K562 (cell line): ENCODE measurements around the gene GPNMB. TPM values are rescaled to one million over a fixed set of nuclear protein-coding genes. Genes with fewer than 3 reads are reported as not detected.

Source experiments
- FOXP1 ChIP-seq: sonication (generic); formaldehyde crosslinking; IDR thresholded peaks from 2 replicates; pipeline ENCODE4 v1.8.0; 2022; ENCODE audit warnings: mild to moderate bottlenecking, missing genetic modification reagents
- IRF2 ChIP-seq: sonication (generic); formaldehyde crosslinking; IDR thresholded peaks from 2 replicates; pipeline ENCODE4 v1.8.1; 2022; ENCODE audit warnings: mild to moderate bottlenecking, missing genetic modification reagents
- NFIC ChIP-seq: fragments of 450-650 bp; IDR thresholded peaks from 2 replicates; pipeline ENCODE4 v1.6.1; 2017; ENCODE audit warnings: mild to moderate bottlenecking, inconsistent platforms
- NR2C1 ChIP-seq, 2 experiments: fragments of 450-650 bp; IDR thresholded peaks; 2 replicates each; pipeline ENCODE4 v1.6.1; 2017; ENCODE audit warnings: mild to moderate bottlenecking in 2 of 2, antibody characterized with exemption in 1 of 2, inconsistent platforms in 1 of 2, missing compliant biosample characterization in 1 of 2, missing genetic modification characterization in 1 of 2
- POLR3A ChIP-seq: IDR thresholded peaks from 2 replicates; pipeline ENCODE4 v1.6.1; 2011; ENCODE audit warnings: borderline replicate concordance, mild to moderate bottlenecking, moderate library complexity; ENCODE audit not compliant: insufficient read length, insufficient read depth; ENCODE audit errors: extremely low read depth
- RFX1 ChIP-seq: fragments of 450-650 bp; IDR thresholded peaks from 2 replicates; pipeline ENCODE4 v1.6.1; 2016; ENCODE audit warnings: mild to moderate bottlenecking, moderate library complexity
- SAFB ChIP-seq: fragments of 200-400 bp; formaldehyde crosslinking; IDR thresholded peaks from 2 replicates; pipeline ENCODE4 v1.6.1; 2017; ENCODE audit warnings: low read depth, low read length, borderline replicate concordance
- SIRT6 ChIP-seq: IDR thresholded peaks from one replicate; pipeline ENCODE4 v1.6.1; 2012; ENCODE audit warnings: low read depth, mild to moderate bottlenecking, control low read depth, inconsistent platforms, low read length, moderate library complexity
- SOX6 ChIP-seq: fragments of 450-650 bp; IDR thresholded peaks from 2 replicates; pipeline ENCODE4 v1.6.1; 2014; ENCODE audit warnings: mild to moderate bottlenecking
- U2AF1 ChIP-seq: fragments of 200-400 bp; formaldehyde crosslinking; optimal IDR thresholded peaks from 2 replicates; pipeline ENCODE3; 2017; ENCODE audit warnings: mild to moderate bottlenecking, low read depth, low read length, moderate library complexity
- XRCC5 ChIP-seq: fragments of 200-400 bp; formaldehyde crosslinking; IDR thresholded peaks from 2 replicates; pipeline ENCODE4 v1.6.1; 2017; ENCODE audit warnings: low read depth, mild to moderate bottlenecking, low read length
- ZBTB7A ChIP-seq: IDR thresholded peaks from 2 replicates; pipeline ENCODE4 v1.6.1; 2011; ENCODE audit warnings: low read depth, mild to moderate bottlenecking, low read length, moderate library complexity, borderline replicate concordance; ENCODE audit not compliant: control insufficient read depth
- ZFP36 ChIP-seq: fragments of 150-350 bp; IDR thresholded peaks from 2 replicates; pipeline ENCODE4 v1.6.1; 2018; ENCODE audit warnings: low read length, low read depth; ENCODE audit not compliant: partially characterized antibody
- ZKSCAN8 ChIP-seq: fragments of 200-800 bp; sonication (Bioruptor generic); IDR thresholded peaks from 2 replicates; pipeline ENCODE4 v1.6.1; 2016; ENCODE audit warnings: missing genetic modification characterization, missing compliant biosample characterization
- ZNF311 ChIP-seq: fragments of 250-450 bp; sonication (Bioruptor Pico); IDR thresholded peaks from 2 replicates; pipeline ENCODE4 v1.4.0; 2020; ENCODE audit warnings: mild to moderate bottlenecking, moderate library complexity
- polyA plus RNA-seq, 8 experiments: library from polyadenylated mRNA; depleted of rRNA in 4 of 8; stranded (reverse) in 5 of 8; unstranded in 3 of 8; fragments of >200 nt; fragmentation: Nextera tagmentation in 2 of 8; fragmentation: Illumina TruSeq in 1 of 8; extraction: Ambion mirVana in 2 of 8; extraction: Trizol in 1 of 8; gene quantifications; 2 replicates each; pipeline versions ENCODE4 v1.2.1 to v1.2.3, GENCODE V29; 2011 to 2014; ENCODE audit warnings: inconsistent platforms in 1 of 8, missing spikeins in 1 of 8
- total RNA-seq, 7 experiments: library from RNA; depleted of rRNA in 6 of 7; stranded (reverse); fragments of >200 nt in 6 of 7; fragmentation: Illumina TruSeq in 2 of 7; extraction: Trizol in 2 of 7; gene quantifications; 2 replicates each; pipeline versions ENCODE4 v1.2.1 to v1.2.3, GENCODE V29; 2011 to 2021; ENCODE audit warnings: low replicate concordance in 1 of 7
- TF ChIP-seq, protein P1 (sequence below): fragments of 250-450 bp; sonication (Bioruptor Pico); IDR thresholded peaks from 2 replicates; pipeline ENCODE4 v1.4.0; 2020; ENCODE audit warnings: mild to moderate bottlenecking, moderate library complexity
- TF ChIP-seq, protein P2 (sequence below): sonication (generic); formaldehyde crosslinking; IDR thresholded peaks from 2 replicates; pipeline ENCODE4 v1.8.0; 2023; ENCODE audit warnings: mild to moderate bottlenecking, missing genetic modification reagents
- TF ChIP-seq, protein P3 (sequence below), 3 experiments: fragments of 200-800 bp in 1 of 3; fragments of 250-450 bp in 1 of 3; fragments of 450-650 bp in 1 of 3; sonication (Bioruptor Pico) in 1 of 3; sonication (Bioruptor generic) in 1 of 3; formaldehyde crosslinking in 1 of 3; IDR thresholded peaks; 2 replicates each; pipeline versions ENCODE4 v1.6.1 to v1.8.0; 2016 to 2022; ENCODE audit warnings: mild to moderate bottlenecking in 2 of 3, missing genetic modification characterization in 2 of 3, missing compliant biosample characterization in 1 of 3, moderate library complexity in 1 of 3

Gene GPNMB
- total and polyA plus RNA-seq, 9 of the 15 experiments (the other 6 are each of a cell fraction or from before 2014, with no cell fraction given) = 0.15 to 0.72 (median 0.33) TPM

DNA sequence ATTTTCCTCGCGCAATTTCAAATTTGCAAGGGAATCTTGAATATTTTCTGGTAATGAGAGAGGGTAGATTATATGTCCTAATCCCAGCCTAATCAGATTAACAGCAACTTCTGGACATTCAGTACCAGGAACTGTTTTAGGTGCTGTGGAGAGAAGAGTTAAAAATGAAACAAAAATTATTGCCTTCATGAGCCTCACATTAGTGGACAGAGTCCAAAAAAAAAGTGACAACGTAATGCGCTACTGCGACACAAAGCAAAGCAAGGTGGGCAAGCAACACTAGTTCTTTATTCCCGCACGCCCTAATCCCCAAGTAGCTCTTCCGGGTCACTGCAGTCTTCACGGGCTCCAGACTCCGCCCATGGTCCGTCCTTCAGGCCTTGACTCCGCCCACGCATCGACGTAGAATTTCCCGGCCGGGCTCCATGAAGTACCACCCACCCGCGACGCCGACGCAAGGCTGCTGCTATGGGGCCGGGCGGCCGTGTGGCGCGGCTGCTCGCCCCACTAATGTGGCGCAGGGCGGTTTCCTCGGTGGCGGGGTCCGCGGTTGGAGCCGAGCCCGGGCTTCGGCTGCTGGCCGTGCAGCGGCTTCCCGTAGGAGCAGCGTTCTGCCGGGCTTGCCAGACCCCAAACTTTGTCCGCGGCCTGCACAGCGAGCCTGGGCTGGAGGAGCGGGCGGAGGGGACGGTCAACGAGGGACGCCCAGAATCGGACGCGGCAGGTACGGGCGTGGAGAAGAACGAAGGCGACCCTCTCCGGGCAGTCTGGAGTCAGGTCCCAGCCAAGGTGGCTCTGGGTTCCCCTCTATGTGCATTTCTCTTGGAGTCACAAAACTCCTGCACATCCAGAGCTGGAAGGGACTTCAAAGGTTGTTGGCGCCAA is 52.6 kb downstream of the GPNMB start, which contains the start of gene MALSU1 (continued):
- TF ChIP-seq, protein P1, sequence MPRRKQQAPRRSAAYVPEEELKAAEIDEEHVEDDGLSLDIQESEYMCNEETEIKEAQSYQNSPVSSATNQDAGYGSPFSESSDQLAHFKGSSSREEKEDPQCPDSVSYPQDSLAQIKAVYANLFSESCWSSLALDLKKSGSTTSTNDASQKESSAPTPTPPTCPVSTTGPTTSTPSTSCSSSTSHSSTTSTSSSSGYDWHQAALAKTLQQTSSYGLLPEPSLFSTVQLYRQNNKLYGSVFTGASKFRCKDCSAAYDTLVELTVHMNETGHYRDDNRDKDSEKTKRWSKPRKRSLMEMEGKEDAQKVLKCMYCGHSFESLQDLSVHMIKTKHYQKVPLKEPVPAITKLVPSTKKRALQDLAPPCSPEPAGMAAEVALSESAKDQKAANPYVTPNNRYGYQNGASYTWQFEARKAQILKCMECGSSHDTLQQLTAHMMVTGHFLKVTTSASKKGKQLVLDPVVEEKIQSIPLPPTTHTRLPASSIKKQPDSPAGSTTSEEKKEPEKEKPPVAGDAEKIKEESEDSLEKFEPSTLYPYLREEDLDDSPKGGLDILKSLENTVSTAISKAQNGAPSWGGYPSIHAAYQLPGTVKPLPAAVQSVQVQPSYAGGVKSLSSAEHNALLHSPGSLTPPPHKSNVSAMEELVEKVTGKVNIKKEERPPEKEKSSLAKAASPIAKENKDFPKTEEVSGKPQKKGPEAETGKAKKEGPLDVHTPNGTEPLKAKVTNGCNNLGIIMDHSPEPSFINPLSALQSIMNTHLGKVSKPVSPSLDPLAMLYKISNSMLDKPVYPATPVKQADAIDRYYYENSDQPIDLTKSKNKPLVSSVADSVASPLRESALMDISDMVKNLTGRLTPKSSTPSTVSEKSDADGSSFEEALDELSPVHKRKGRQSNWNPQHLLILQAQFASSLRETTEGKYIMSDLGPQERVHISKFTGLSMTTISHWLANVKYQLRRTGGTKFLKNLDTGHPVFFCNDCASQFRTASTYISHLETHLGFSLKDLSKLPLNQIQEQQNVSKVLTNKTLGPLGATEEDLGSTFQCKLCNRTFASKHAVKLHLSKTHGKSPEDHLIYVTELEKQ = no peak
- TF ChIP-seq SOX6 (peak; percentile 43; the same call in 1 of the 2 replicates), ZNF311 (CRISPR knock-in tag) (no peak), RFX1 (peak; percentile 48), NFIC (no peak; the same call in 1 of the 2 replicates), SIRT6 (no peak), ZKSCAN8 (CRISPR knock-in tag) (0 out of 2 replicates have a peak, but pooled peaks have one; percentile 51), IRF2 (CRISPR knock-in tag) (no peak), FOXP1 (CRISPR knock-in tag) (0 out of 2 replicates have a peak, but pooled peaks have one; percentile 31), ZFP36 (no peak), SAFB (peak; percentile 84), U2AF1 (peak; percentile 74), NR2C1 (IDR thresholded peaks at IDR 0.05) (peak; percentile 98), NR2C1 (tag; IDR thresholded peaks at IDR 0.05) (peak; percentile 98), XRCC5 (no peak), ZBTB7A (peak; percentile 41; the same call in 1 of the 2 replicates), POLR3A (no peak)
- TF ChIP-seq, protein P2, sequence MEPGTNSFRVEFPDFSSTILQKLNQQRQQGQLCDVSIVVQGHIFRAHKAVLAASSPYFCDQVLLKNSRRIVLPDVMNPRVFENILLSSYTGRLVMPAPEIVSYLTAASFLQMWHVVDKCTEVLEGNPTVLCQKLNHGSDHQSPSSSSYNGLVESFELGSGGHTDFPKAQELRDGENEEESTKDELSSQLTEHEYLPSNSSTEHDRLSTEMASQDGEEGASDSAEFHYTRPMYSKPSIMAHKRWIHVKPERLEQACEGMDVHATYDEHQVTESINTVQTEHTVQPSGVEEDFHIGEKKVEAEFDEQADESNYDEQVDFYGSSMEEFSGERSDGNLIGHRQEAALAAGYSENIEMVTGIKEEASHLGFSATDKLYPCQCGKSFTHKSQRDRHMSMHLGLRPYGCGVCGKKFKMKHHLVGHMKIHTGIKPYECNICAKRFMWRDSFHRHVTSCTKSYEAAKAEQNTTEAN = no peak
- TF ChIP-seq, protein P3, sequence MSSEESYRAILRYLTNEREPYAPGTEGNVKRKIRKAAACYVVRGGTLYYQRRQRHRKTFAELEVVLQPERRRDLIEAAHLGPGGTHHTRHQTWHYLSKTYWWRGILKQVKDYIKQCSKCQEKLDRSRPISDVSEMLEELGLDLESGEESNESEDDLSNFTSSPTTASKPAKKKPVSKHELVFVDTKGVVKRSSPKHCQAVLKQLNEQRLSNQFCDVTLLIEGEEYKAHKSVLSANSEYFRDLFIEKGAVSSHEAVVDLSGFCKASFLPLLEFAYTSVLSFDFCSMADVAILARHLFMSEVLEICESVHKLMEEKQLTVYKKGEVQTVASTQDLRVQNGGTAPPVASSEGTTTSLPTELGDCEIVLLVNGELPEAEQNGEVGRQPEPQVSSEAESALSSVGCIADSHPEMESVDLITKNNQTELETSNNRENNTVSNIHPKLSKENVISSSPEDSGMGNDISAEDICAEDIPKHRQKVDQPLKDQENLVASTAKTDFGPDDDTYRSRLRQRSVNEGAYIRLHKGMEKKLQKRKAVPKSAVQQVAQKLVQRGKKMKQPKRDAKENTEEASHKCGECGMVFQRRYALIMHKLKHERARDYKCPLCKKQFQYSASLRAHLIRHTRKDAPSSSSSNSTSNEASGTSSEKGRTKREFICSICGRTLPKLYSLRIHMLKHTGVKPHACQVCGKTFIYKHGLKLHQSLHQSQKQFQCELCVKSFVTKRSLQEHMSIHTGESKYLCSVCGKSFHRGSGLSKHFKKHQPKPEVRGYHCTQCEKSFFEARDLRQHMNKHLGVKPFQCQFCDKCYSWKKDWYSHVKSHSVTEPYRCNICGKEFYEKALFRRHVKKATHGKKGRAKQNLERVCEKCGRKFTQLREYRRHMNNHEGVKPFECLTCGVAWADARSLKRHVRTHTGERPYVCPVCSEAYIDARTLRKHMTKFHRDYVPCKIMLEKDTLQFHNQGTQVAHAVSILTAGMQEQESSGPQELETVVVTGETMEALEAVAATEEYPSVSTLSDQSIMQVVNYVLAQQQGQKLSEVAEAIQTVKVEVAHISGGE (CRISPR knock-in tag; IDR thresholded peaks at IDR 0.05) = peak in 1 of 3 experiments; percentile 82; a peak in 2 of 6 replicates
